ENCODE measurements around the gene PNPLA7.

The PNPLA7 gene

DNA sequence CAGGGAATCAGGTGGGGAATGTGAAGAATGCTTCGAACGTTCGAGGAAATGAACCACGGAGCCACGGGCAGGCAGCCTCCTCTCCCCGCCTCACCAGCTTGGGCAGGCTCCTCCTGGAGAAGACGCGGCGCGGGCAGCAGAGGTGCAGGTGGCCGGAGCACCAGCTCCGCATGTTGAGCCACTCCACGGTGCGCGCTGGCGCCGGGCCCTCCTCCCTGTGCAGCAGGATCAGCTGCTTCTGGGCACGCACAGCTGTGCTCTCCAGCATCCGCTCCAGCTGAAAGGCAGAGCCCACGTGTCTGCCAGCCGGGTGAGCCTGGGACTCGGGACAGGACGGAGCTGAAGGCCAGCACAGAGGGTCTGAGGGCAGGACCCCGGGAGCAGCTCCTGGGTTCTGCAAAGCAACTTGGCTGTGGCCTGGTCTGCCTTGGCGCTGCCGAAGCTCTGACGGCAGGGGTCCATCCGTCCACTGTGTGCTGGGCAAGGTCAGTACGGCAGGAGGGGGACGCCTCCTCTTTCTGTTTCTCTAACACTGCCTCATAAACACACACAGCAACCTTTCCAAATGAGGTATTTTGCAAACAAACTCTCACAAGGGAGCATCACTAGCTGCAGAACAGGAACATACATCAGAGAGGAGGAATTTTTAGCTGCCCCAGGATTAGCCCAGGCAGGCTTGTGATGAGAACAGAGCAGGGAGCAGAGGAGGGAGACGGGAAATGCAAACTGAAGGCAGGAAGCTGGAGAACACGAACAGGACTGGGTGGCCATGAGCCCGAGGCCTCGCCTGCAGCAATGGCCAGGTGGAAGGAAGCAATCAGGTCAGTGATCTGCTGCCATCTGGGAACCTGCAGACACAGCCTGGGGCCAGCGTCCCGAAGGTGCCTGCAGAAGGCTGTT, 71.0 kb downstream of the PNPLA7 start:
- Histone ChIP-seq H3K27me3 (ENCODE audit: insufficient read depth, low read length, poor library complexity) (no peaks in the 10 kb centered on the region), H3K79me2 (ENCODE audit: insufficient read depth, low read length) (no peaks in the 10 kb centered on the region), H3K9me3 (ENCODE audit: insufficient read depth, low read length, severe bottlenecking) (peaks cover 14% of the 10 kb centered on the region), H4K20me1 (ENCODE audit: insufficient read depth, low read length) (no peaks in the 10 kb centered on the region), H3K36me3 (ENCODE audit: insufficient read depth, low read length) (no peaks in the 10 kb centered on the region), H2AFZ (ENCODE audit: low read depth, low read length) (no peak overlapping the region), H3K4me2 (ENCODE audit: insufficient read depth, low read length) (no peak overlapping the region), H3K4me1 (ENCODE audit: insufficient read depth, low read length) (no peaks in the 10 kb centered on the region), H3K27ac (ENCODE audit: low read length) (no peak overlapping the region), H3K9ac (ENCODE audit: low read depth, low read length) (no peak overlapping the region), H3K4me3 (ENCODE audit: low read depth in 1 of 2, low read length in 2 of 2) (no peak overlapping the region)
- DNase-seq (no peak), ATAC-seq (ENCODE audit: insufficient read depth, low read depth) (no peak)
- TF ChIP-seq EZH2 (IDR thresholded peaks at IDR 0.05; ENCODE audit: borderline replicate concordance, low read depth, low read length, severe bottlenecking): no peak
- TF ChIP-seq, protein P1, sequence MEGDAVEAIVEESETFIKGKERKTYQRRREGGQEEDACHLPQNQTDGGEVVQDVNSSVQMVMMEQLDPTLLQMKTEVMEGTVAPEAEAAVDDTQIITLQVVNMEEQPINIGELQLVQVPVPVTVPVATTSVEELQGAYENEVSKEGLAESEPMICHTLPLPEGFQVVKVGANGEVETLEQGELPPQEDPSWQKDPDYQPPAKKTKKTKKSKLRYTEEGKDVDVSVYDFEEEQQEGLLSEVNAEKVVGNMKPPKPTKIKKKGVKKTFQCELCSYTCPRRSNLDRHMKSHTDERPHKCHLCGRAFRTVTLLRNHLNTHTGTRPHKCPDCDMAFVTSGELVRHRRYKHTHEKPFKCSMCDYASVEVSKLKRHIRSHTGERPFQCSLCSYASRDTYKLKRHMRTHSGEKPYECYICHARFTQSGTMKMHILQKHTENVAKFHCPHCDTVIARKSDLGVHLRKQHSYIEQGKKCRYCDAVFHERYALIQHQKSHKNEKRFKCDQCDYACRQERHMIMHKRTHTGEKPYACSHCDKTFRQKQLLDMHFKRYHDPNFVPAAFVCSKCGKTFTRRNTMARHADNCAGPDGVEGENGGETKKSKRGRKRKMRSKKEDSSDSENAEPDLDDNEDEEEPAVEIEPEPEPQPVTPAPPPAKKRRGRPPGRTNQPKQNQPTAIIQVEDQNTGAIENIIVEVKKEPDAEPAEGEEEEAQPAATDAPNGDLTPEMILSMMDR (IDR thresholded peaks at IDR 0.05; ENCODE audit: borderline replicate concordance, extremely low read depth, low read length, poor library complexity, severe bottlenecking): no peak

DNA sequence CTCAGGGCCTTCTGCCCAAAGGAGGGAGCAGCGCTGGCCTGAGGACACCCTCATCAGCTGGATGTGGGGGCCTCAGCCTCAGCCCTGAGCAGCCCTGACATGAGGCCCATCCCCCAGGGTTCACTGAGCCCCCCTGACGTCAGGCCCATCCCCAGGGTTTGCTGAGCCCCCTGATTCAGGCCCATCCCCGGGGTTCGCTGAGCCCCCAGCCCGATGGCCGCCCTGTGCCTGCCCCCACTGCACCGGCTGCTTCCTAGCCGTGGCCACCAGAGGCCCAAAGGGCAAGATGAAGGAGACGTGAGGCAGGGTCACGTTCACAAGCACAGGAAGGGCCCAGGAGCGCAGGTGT, 71.6 kb downstream of the PNPLA7 start:
- no peak overlapping the region for H3K4me2 ChIP-seq (ENCODE audit: insufficient read depth, low read length)
- no peaks in the 10 kb centered on the region for H4K20me1 ChIP-seq (ENCODE audit: insufficient read depth, low read length)
- H3K9me3 ChIP-seq (ENCODE audit: insufficient read depth, low read length, severe bottlenecking): peaks cover 17% of the 10 kb centered on the region
- H3K4me3 ChIP-seq (ENCODE audit: low read depth in 1 of 2, low read length in 2 of 2): no peak overlapping the region
- DNase-seq (no peak), ATAC-seq (ENCODE audit: insufficient read depth, low read depth) (no peak)
- no peaks in the 10 kb centered on the region for H3K79me2 ChIP-seq (ENCODE audit: insufficient read depth, low read length)
- H3K27ac ChIP-seq (ENCODE audit: low read length): no peak overlapping the region
- no peaks in the 10 kb centered on the region for H3K36me3 ChIP-seq (ENCODE audit: insufficient read depth, low read length)
- TF ChIP-seq EZH2 (IDR thresholded peaks at IDR 0.05; ENCODE audit: borderline replicate concordance, low read depth, low read length, severe bottlenecking): no peak
- TF ChIP-seq, protein P1 (IDR thresholded peaks at IDR 0.05; ENCODE audit: borderline replicate concordance, extremely low read depth, low read length, poor library complexity, severe bottlenecking): no peak
- no peak overlapping the region for H2AFZ ChIP-seq (ENCODE audit: low read depth, low read length)
- no peak overlapping the region for H3K9ac ChIP-seq (ENCODE audit: low read depth, low read length)
- no peaks in the 10 kb centered on the region for H3K4me1 ChIP-seq (ENCODE audit: insufficient read depth, low read length)
- no peaks in the 10 kb centered on the region for H3K27me3 ChIP-seq (ENCODE audit: insufficient read depth, low read length, poor library complexity)

DNA sequence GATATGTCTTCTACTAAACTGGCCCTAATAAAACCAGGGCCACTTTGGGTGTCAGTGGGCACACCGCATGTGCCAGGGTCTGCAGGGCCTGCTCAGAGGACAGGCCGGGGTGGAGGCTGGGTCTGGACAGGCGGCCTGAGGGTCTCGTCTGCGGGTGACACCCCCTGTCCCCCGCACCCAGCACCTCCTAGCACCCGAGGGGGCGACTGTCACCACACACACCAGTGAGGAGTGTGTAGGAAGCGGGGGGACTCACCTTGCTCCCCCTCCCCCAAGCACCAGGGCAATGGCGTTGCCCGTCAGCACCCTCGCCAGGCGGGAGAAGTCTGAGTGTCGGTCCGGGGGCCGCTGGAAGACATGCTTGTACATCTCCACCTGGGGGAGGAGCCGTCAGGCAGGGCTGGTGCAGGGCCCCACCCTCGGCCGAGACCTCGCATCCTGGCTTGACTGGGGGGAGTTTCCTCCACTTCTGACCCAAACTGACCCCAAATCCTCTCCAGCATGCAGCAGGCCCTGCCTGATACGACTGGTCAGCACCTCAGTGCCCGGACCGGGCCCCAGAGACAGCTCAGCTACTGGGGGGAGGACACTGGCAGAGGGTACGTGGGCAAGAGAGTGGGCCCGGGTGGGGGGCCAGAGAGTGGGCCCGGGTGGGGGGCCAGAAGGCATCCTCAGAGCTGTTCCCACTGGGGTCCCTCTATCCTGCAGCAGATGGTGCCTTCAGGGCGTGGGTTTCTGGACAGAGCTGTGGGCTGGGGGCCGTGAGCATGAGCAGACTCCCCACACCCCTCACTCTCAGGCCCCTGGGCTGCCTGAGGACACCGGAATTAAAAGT, 72.2 kb downstream of the PNPLA7 start:
- Histone ChIP-seq H4K20me1 (ENCODE audit: insufficient read depth, low read length) (no peaks in the 10 kb centered on the region), H3K4me1 (ENCODE audit: insufficient read depth, low read length) (no peaks in the 10 kb centered on the region), H2AFZ (ENCODE audit: low read depth, low read length) (no peak overlapping the region), H3K27ac (ENCODE audit: low read length) (no peak overlapping the region), H3K36me3 (ENCODE audit: insufficient read depth, low read length) (no peaks in the 10 kb centered on the region), H3K79me2 (ENCODE audit: insufficient read depth, low read length) (no peaks in the 10 kb centered on the region), H3K27me3 (ENCODE audit: insufficient read depth, low read length, poor library complexity) (no peaks in the 10 kb centered on the region), H3K9ac (ENCODE audit: low read depth, low read length) (no peak overlapping the region), H3K4me3 (ENCODE audit: low read depth in 1 of 2, low read length in 2 of 2) (no peak overlapping the region), H3K4me2 (ENCODE audit: insufficient read depth, low read length) (no peak overlapping the region), H3K9me3 (ENCODE audit: insufficient read depth, low read length, severe bottlenecking) (peaks cover 20% of the 10 kb centered on the region)
- DNase-seq (no peak), ATAC-seq (ENCODE audit: insufficient read depth, low read depth) (no peak)
- no peak for TF ChIP-seq EZH2 (IDR thresholded peaks at IDR 0.05; ENCODE audit: borderline replicate concordance, low read depth, low read length, severe bottlenecking)
- TF ChIP-seq, protein P1 (IDR thresholded peaks at IDR 0.05; ENCODE audit: borderline replicate concordance, extremely low read depth, low read length, poor library complexity, severe bottlenecking): no peak
